MM.1S (cell line): Measurements from ENCODE around the gene RPN2.

ENCODE experiments used
- DNase-seq: peaks from one replicate; pipeline ENCODE4 v3.0.0-alpha.2; 2015
- H2AFZ ChIP-seq: fragments of 300-600 bp; sonication (generic); 2 replicates; pipeline ENCODE4 v1.6.0; 2016; ENCODE audit warnings: antibody characterized with exemption, low read length
- H3F3A ChIP-seq: fragments of 300-600 bp; sonication (generic); 2 replicates; pipeline ENCODE4 v1.6.1; 2016; ENCODE audit warnings: mild to moderate bottlenecking, antibody characterized with exemption, low read length, moderate library complexity, mixed read lengths; ENCODE audit not compliant: insufficient read depth
- H3K27ac ChIP-seq: fragments of 300-600 bp; sonication (generic); 2 replicates; pipeline ENCODE4 v1.5.1; 2016; ENCODE audit warnings: mild to moderate bottlenecking, low read length
- H3K27me3 ChIP-seq: fragments of 300-600 bp; sonication (generic); replicated peaks from 2 replicates; pipeline ENCODE4 v1.6.0; 2016; ENCODE audit warnings: low read length; ENCODE audit not compliant: insufficient read depth
- H3K36me3 ChIP-seq: fragments of 300-600 bp; sonication (generic); replicated peaks from 2 replicates; pipeline ENCODE4 v1.6.1; 2016; ENCODE audit warnings: mild to moderate bottlenecking, low read length, mixed read lengths; ENCODE audit not compliant: insufficient read depth
- H3K4me1 ChIP-seq: fragments of 300-600 bp; sonication (generic); 2 replicates; pipeline ENCODE4 v1.6.1; 2016; ENCODE audit warnings: low read length, mixed read lengths
- H3K4me2 ChIP-seq: fragments of 300-600 bp; sonication (generic); 2 replicates; pipeline ENCODE4 v1.6.0; 2016; ENCODE audit warnings: low read depth, low read length
- H3K4me3 ChIP-seq: fragments of 300-600 bp; sonication (generic); 2 replicates; pipeline ENCODE4 v1.5.1; 2016; ENCODE audit warnings: low read length, mixed read lengths
- H3K79me2 ChIP-seq: fragments of 300-600 bp; sonication (generic); 2 replicates; pipeline ENCODE4 v1.6.1; 2016; ENCODE audit warnings: mixed run types, low read length, mixed read lengths
- H3K9ac ChIP-seq: fragments of 300-600 bp; sonication (generic); 2 replicates; pipeline ENCODE4 v1.6.1; 2016; ENCODE audit warnings: low read length, mixed read lengths
- H3K9me2 ChIP-seq: fragments of 300-600 bp; sonication (generic); replicated peaks from 2 replicates; pipeline ENCODE4 v1.6.1; 2016; ENCODE audit warnings: mild to moderate bottlenecking, low read length, mixed read lengths; ENCODE audit not compliant: insufficient read depth
- H3K9me3 ChIP-seq: fragments of 300-600 bp; sonication (generic); replicated peaks from 2 replicates; pipeline ENCODE4 v1.6.1; 2016; ENCODE audit warnings: mild to moderate bottlenecking, low read length, mixed read lengths; ENCODE audit not compliant: insufficient read depth
- H4K20me1 ChIP-seq: fragments of 300-600 bp; sonication (generic); 2 replicates; pipeline ENCODE4 v1.6.1; 2016; ENCODE audit warnings: mild to moderate bottlenecking, low read length, moderate library complexity, mixed read lengths; ENCODE audit not compliant: insufficient read depth
- CTCF ChIP-seq: fragments of 300-600 bp; sonication (generic); IDR thresholded peaks from 2 replicates; pipeline ENCODE4 v1.5.1; 2016; ENCODE audit warnings: antibody characterized with exemption, low read length, mixed read lengths
- EZH2 ChIP-seq: fragments of 300-600 bp; sonication (generic); optimal IDR thresholded peaks from 2 replicates; pipeline ENCODE3; 2017; ENCODE audit warnings: low read depth, mild to moderate bottlenecking, antibody characterized with exemption, low read length, mixed read lengths
- EZH2phosphoT487 ChIP-seq: fragments of 300-600 bp; sonication (generic); IDR thresholded peaks from 2 replicates; pipeline ENCODE4 v1.6.1; 2018; ENCODE audit warnings: antibody characterized with exemption, low read length

Gene RPN2

DNA sequence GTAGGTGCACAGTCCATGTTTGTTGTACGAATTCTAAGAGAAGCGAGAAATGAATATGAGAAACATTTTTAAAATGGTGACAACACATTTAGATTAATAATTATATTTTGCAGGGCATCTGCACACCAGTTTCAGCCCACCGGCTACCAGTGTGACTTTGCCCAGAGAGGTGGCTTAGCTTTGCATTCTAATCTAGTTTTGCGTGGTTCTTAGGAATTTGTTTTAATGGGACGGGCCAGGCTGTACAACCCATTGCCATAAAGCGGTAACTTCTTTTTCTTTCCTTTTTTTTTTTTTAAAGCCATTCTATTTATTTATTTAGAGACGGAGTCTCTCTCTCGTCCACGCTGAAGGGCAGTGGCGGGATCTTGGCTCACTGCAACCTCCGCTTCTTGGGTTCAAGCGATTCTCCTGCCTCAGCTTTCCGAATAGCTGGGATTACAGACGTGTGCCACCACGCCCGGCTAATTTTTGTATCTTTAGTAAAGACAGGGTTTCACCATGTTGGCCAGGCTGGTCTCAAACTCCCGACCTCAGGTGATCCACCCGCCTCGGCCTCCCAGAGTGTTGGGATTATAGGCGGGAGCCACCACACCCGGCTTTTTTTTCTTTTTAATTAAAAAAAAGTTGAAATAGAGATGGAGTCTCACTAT is 111.2 kb downstream of the RPN2 start:
- Histone ChIP-seq H4K20me1 (no peaks in the 10 kb centered on the region), H3K4me2 (peak overlapping the region; percentile 51), H3K79me2 (peaks cover 49% of the 10 kb centered on the region), H3K9me2 (no peaks in the 10 kb centered on the region), H3K36me3 (no peaks in the 10 kb centered on the region), H2AFZ (peak overlapping the region; percentile 72; the same call in 1 of the 2 replicates), H3K4me3 (peak overlapping the region; percentile 97), H3K27ac (peak overlapping the region; percentile 69; the same call in 1 of the 2 replicates), H3K4me1 (peaks cover 10% of the 10 kb centered on the region; the same call in 1 of the 2 replicates), H3F3A (no peaks in the 10 kb centered on the region), H3K9ac (peak overlapping the region; percentile 96), H3K27me3 (no peaks in the 10 kb centered on the region), H3K9me3 (no peaks in the 10 kb centered on the region)
- TF ChIP-seq EZH2 = no peak
- TF ChIP-seq EZH2phosphoT487 = no peak
- no peak for TF ChIP-seq CTCF
- DNase-seq = no peak
